Liver (tissue), 3 donors: ENCODE data around the gene TNFRSF25.

ENCODE experiments used
- CTCF ChIP-seq: fragments of 150-350 bp; IDR thresholded peaks from 2 replicates; pipeline ENCODE4 v1.5.1; 2017; ENCODE audit warnings: improper control_type of control experiment, low read depth, low read length; ENCODE audit not compliant: missing input control
- JUND ChIP-seq, 2 donors: IDR thresholded peaks; 2 replicates each; pipeline ENCODE4 v1.6.1; 2016; ENCODE audit warnings: antibody characterized with exemption in 2 of 2
- RAD21 ChIP-seq, 2 donors: IDR thresholded peaks; 2 replicates each; pipeline ENCODE4 v1.6.1; 2016; ENCODE audit warnings: antibody characterized with exemption in 2 of 2, mild to moderate bottlenecking in 2 of 2
- RXRA ChIP-seq, 2 donors: IDR thresholded peaks; 2 replicates each; pipeline ENCODE4 v1.6.1; 2017 to 2018; ENCODE audit warnings: antibody characterized with exemption in 2 of 2, mild to moderate bottlenecking in 1 of 2
- SP1 ChIP-seq: IDR thresholded peaks from 2 replicates; pipeline ENCODE4 v1.6.1; 2018; ENCODE audit warnings: antibody characterized with exemption, mild to moderate bottlenecking
- TAF1 ChIP-seq: conservative IDR thresholded peaks from 2 replicates; pipeline ENCODE4 v1.6.1; 2016; ENCODE audit warnings: antibody characterized with exemption, mild to moderate bottlenecking
- YY1 ChIP-seq: IDR thresholded peaks from 2 replicates; pipeline ENCODE4 v1.6.1; 2016; ENCODE audit warnings: antibody characterized with exemption, mild to moderate bottlenecking
- donor health status: healthy.
- donor health status: healthy.

- peak; percentile 81 for TF ChIP-seq CTCF
- no peak for TF ChIP-seq TAF1
- TF ChIP-seq RXRA (IDR thresholded peaks at IDR 0.05) = no peak
- peak; percentile 65 to 86 for TF ChIP-seq RAD21 (IDR thresholded peaks at IDR 0.05)
- no peak for TF ChIP-seq SP1
- no peak for TF ChIP-seq JUND (IDR thresholded peaks at IDR 0.05)
- no peak for TF ChIP-seq YY1
Measured at GRCh38 chr1:6475381-6476133, 9.6 kb upstream of the TNFRSF25 start.
